HG03565 (cell line): ENCODE results near the gene BZW1.

ENCODE experiments used
- ATAC-seq: cut with Tn5 transposase; IDR thresholded peaks from one replicate; pipeline ENCODE4 v1.9.1; 2021; ENCODE audit warnings: mild to moderate bottlenecking, moderate library complexity; ENCODE audit not compliant: unreplicated experiment

BZW1 gene

GRCh38 chr2:200811333-200812121, at the start of gene BZW1:
BZW1 (plus strand) TSS chr2:200811910; CDS start chr2:200813218, 1,308 bp downstream.
- peak; percentile 53 for ATAC-seq

- ATAC-seq, result no peak
Measured at GRCh38 chr2:200762127-200762526, 49.6 kb upstream of the BZW1 start.

GRCh38 chr2:200763422-200763821, 48.3 kb upstream of the BZW1 start:
- no peak for ATAC-seq

GRCh38 chr2:200765139-200765951, 46.4 kb upstream of the BZW1 start:
- ATAC-seq, result no peak

- no peak for ATAC-seq
Measured at GRCh38 chr2:200765995-200766660, 45.6 kb upstream of the BZW1 start.

- ATAC-seq, result no peak
Measured at GRCh38 chr2:200767111-200767885, 44.4 kb upstream of the BZW1 start.

- ATAC-seq, result no peak
Measured at GRCh38 chr2:200770847-200771246, 40.9 kb upstream of the BZW1 start.

GRCh38 chr2:200772620-200773019, 39.1 kb upstream of the BZW1 start:
- no peak for ATAC-seq

GRCh38 chr2:200773083-200773482, 38.6 kb upstream of the BZW1 start:
- ATAC-seq, result no peak

- ATAC-seq, result no peak
Measured at GRCh38 chr2:200774920-200775319, 36.8 kb upstream of the BZW1 start.

- no peak for ATAC-seq
Measured at GRCh38 chr2:200777275-200777674, 34.4 kb upstream of the BZW1 start.

- ATAC-seq, result no peak
Measured at GRCh38 chr2:200778038-200778437, 33.7 kb upstream of the BZW1 start.

- no peak for ATAC-seq
Measured at GRCh38 chr2:200779214-200779613, 32.5 kb upstream of the BZW1 start.

- no peak for ATAC-seq
Measured at GRCh38 chr2:200781616-200782015, 30.1 kb upstream of the BZW1 start.

- no peak for ATAC-seq
Measured at GRCh38 chr2:200782251-200782650, 29.5 kb upstream of the BZW1 start.

GRCh38 chr2:200784215-200784614, 27.5 kb upstream of the BZW1 start:
- no peak for ATAC-seq

GRCh38 chr2:200786423-200786822, 25.3 kb upstream of the BZW1 start:
- no peak for ATAC-seq

- ATAC-seq, result no peak
Measured at GRCh38 chr2:200786826-200787225, 24.9 kb upstream of the BZW1 start.

- ATAC-seq, result no peak
Measured at GRCh38 chr2:200787351-200788120, 24.2 kb upstream of the BZW1 start.

GRCh38 chr2:200788121-200788718, 23.5 kb upstream of the BZW1 start:
- ATAC-seq, result no peak
